Activated T-helper 1 cell treated with anti-CD3 and anti-CD28 coated beads, Interleukin-12 subunit alpha, Interleukin-12 subunit beta, Interleukin-2, Interleukin-4 antibody, amounts not matched to agents 30 ng/mL and 10 ng/mL and 1 ng/mL, durations not matched to agents 14 hours and 24 hours and 36 hours (primary cell): Measurements from ENCODE around the gene LDLRAD3. TPM values are rescaled to one million over a fixed set of nuclear protein-coding genes. Genes with fewer than 3 reads are reported as not detected.
"Not testable (repeated sequence)": the region's sequence is repeated elsewhere in the genome, so short reads cannot be mapped to it uniquely, and the experiment has no call there.

Experiments
- DNase-seq: peaks from one replicate; pipeline ENCODE4 v3.0.0; 2021; ENCODE audit warnings: low spot score
- H3K27ac Mint-ChIP-seq: one replicate; pipeline ENCODE4 v1.8.0; 2021; ENCODE audit warnings: mild to moderate bottlenecking, mixed read lengths
- H3K27me3 Mint-ChIP-seq: one replicate; pipeline ENCODE4 v1.8.0; 2022; ENCODE audit warnings: mild to moderate bottlenecking, moderate library complexity, mixed read lengths; ENCODE audit not compliant: insufficient read depth
- H3K36me3 Mint-ChIP-seq: one replicate; pipeline ENCODE4 v1.8.0; 2021; ENCODE audit warnings: low read depth, mixed read lengths
- H3K4me1 Mint-ChIP-seq: one replicate; pipeline ENCODE4 v1.8.0; 2021; ENCODE audit warnings: low read depth, mixed read lengths
- H3K4me3 Mint-ChIP-seq: one replicate; pipeline ENCODE4 v1.8.0; 2021; ENCODE audit warnings: mild to moderate bottlenecking, moderate library complexity, mixed read lengths
- H3K9me3 Mint-ChIP-seq: one replicate; pipeline ENCODE4 v1.8.0; 2021; ENCODE audit warnings: mixed read lengths
- intact Hi-C: fragments of 100-400 bp; cut with micrococcal nuclease; formaldehyde crosslinking; loops from one replicate; pipeline ENCODE4 v1.15.1; 2024
- total RNA-seq: library from RNA; stranded (reverse); gene quantifications from 2 replicates; pipeline ENCODE4 v1.2.3, GENCODE V29; 2022

LDLRAD3 gene
- total RNA-seq, 1 donor from 2014 or later, result 0.57 TPM

DNA sequence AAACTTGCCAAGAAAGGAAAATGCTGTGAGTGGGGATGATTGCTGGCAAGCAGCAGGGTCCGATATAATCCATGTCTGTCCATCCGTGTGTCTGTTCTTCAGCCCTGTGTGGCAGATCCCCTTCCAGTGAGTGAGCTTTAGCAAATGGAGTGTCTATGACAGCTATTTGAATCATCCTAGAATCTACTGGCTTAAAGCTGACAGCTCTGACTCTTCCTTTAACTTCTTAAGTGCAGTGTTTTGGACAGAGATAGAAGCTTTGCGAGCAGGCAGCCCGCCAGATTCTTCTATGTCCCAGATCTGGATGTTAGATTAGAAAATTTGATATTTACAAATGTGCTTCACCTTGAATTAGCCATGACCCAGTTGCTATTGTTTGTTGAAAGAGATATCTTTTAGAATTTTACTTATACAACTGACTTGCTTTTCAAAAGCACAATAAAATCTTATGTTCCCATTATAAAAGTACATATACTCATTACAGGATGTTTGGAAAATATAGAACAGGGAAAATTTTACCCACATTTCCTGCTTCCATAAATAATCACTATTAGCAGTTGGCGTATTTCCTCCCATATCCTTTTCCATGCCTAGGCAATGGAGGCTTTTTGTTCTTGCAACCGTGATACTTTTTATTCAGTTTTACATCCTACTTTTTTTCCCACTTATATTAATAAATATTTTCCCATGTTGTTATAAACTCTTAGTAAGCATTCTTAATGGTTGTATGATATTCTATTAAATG is 220.8 kb downstream of the LDLRAD3 start:
- no peaks in the 10 kb centered on the region for H3K36me3 Mint-ChIP-seq
- no peak overlapping the region for H3K27ac Mint-ChIP-seq
- H3K4me1 Mint-ChIP-seq, result no peaks in the 10 kb centered on the region
- no peak for DNase-seq
- H3K4me3 Mint-ChIP-seq, result no peak overlapping the region
- peaks cover 3% of the 10 kb centered on the region for H3K27me3 Mint-ChIP-seq
- intact Hi-C loops, result no loop called here
- H3K9me3 Mint-ChIP-seq, result no peaks in the 10 kb centered on the region

DNA sequence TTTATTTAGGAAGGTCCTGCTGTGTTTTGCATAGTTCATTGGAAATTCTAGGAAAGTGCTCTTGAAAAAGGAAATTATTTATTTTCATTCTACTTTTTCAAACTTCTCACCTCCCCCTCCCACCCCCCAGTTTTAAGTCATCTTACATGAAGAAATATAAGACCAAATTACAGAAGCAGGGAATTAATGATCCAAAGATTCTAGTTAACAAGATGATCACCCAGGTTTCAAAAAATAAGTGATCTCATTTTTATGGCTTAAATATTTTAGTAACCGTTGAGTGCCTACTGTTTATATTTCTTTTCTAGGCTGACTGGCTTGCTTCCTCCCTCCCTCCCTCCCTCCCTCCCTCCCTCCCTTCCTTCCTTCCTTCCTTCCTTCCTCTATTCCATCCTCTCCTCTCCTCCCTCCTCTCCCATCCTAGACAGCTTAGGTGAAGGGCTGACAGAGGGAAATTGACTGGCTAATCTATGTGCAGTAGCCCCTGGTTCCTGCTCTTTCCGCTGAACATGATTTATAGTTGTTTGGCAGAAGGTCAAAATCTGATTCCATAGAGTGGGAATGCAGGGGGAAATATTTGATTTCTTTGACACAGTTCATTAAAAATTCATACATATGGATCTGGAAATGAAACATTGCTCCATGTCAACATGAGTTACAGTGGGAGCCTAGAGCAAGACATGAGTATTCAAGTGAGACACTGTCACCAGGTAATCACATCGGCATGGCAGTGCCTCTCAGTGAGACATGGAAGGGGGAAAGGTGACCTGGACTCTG is 221.9 kb downstream of the LDLRAD3 start:
- H3K27ac Mint-ChIP-seq, result no peak overlapping the region
- H3K4me1 Mint-ChIP-seq, result no peaks in the 10 kb centered on the region
- no peak overlapping the region for H3K4me3 Mint-ChIP-seq
- H3K36me3 Mint-ChIP-seq, result no peaks in the 10 kb centered on the region
- intact Hi-C loops, result no loop called here
- no peaks in the 10 kb centered on the region for H3K9me3 Mint-ChIP-seq
- peaks cover 3% of the 10 kb centered on the region for H3K27me3 Mint-ChIP-seq
- DNase-seq, result no peak

DNA sequence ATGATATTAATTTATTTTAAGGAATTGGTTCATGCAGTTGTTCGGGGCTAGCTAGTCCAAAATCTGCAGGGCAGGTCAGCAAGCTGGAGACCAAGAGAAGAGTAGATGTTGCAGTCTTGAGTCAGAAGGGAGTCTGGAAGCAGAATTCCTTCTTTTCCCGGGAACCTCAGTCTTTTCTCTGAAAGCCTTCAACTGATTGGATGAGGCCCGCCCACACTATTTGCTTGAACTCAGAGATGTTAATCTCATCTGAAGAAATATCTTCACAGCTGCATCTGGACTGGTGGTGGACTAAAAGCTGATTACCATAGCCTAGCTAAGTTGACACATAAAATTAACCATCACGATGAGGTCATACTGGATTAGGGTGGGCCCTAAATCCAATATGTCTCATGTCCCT is 223.2 kb downstream of the LDLRAD3 start:
- intact Hi-C loops, result no loop called here
- Mint-ChIP-seq H3K36me3 (no peaks in the 10 kb centered on the region), H3K27ac (no peak overlapping the region), H3K9me3 (no peaks in the 10 kb centered on the region), H3K4me3 (no peak overlapping the region), H3K4me1 (no peaks in the 10 kb centered on the region), H3K27me3 (peaks cover 7% of the 10 kb centered on the region)
- no peak for DNase-seq

DNA sequence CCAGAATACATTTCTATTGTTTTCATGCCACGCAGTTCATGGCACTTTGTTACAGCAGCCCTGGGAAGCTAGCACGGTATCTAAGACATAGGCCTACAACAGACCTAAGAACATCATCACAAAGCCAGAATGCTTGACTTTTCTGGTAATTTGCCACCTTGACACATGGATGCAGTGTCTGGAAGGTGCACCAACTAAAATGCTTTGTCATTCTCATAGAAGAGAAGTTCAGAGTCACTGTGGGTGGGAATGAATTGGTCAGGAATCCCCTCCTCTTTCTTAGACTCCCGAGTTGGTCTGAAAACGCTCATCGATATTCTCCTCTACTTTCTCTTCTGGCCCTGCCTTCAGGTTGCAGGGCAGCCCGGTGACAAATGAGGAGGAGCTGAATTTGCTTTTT is 223.9 kb downstream of the LDLRAD3 start:
- Mint-ChIP-seq H3K9me3 (no peaks in the 10 kb centered on the region), H3K4me3 (no peak overlapping the region), H3K27ac (no peak overlapping the region), H3K4me1 (no peaks in the 10 kb centered on the region), H3K27me3 (peaks cover 9% of the 10 kb centered on the region), H3K36me3 (no peaks in the 10 kb centered on the region)
- DNase-seq, result no peak
- intact Hi-C loops, result no loop called here

DNA sequence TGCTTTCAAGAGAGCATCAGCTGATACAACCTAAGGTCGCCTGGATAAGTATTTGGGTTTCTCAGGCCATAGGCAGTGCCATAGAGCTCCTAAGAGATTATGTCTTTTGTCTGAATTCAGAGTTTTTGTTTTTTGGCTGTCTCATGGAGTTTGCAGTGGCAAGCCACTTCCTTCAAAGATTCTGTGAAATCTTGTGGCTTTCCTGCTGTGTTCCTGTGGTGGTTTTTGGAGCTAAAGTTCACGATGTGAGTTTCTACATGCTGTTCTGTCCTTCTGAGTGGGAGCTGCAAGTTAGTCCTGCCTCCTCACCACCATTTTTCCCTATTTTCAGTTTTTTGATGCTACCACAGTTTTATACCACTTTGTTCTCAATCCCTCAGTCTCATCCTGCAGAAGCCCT is 234.0 kb downstream of the LDLRAD3 start:
- Mint-ChIP-seq H3K36me3 (no peaks in the 10 kb centered on the region), H3K4me3 (no peak overlapping the region), H3K27me3 (peaks cover 25% of the 10 kb centered on the region), H3K4me1 (peaks cover 11% of the 10 kb centered on the region), H3K27ac (no peak overlapping the region), H3K9me3 (no peaks in the 10 kb centered on the region)
- intact Hi-C loops, result no loop called here
- no peak for DNase-seq

DNA sequence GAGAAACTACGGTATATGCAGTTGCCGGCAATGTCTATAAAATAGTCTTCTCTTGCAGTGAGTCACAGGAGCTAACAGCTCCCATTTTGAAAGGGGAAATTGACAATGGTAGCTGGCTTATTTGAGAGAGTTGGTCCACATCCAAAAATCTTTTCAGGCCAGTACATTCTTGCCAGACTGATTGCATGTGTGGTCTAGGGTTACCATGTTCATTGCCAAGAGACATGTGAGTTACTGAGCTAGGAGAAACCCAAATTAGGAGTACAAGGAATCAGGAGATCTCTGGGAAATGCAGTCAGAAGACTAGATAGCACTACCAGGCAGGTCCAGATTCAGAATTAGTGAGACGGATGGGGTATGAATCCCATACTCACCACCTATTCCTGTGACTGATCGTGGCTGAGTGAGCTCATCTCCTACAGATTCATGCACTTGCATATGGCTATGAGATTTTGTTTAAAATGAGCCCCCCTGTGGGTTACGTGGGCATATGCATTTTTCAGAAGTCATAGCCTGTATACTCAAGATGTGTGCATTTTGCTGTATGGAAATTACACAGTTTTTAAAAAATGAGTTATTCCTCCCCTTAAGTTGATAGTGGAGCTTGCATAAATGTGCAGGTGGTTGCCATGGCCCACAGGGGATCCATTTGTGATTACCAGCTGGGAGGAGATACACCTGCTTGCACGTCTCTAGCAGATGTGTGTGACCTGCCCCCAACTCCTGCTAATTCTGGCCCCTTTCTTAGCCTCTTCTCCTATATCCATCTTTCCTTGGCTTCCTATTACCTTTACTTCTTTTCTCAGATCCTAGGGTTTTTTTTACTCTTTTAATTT is 242.7 kb downstream of the LDLRAD3 start:
- H3K4me1 Mint-ChIP-seq, result no peaks in the 10 kb centered on the region
- no peak for DNase-seq
- H3K4me3 Mint-ChIP-seq, result no peak overlapping the region
- H3K9me3 Mint-ChIP-seq, result no peaks in the 10 kb centered on the region
- peaks cover 8% of the 10 kb centered on the region for H3K27me3 Mint-ChIP-seq
- no peaks in the 10 kb centered on the region for H3K36me3 Mint-ChIP-seq
- H3K27ac Mint-ChIP-seq, result no peak overlapping the region
- intact Hi-C loops, result no loop called here

DNA sequence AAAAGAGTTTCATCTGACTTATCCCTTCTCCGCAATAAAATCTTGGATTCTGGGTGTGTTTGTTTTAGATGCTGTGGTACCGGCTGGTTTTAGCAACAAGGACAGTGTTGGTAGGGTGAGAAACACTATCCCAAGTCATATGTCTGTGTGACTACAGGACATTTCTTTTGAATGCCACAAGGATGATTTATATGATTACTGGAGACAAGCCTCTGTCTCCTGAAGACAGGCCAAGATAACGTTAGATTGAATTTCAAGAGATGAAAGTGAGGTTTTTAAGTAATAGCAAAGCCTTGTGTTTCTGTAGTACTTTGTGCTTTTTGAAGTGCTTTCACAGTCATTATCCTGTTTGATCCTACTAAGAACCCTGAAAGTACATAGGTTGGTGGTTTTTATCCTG is 243.8 kb downstream of the LDLRAD3 start:
- DNase-seq, result no peak
- H3K27me3 Mint-ChIP-seq, result peaks cover 6% of the 10 kb centered on the region
- no peaks in the 10 kb centered on the region for H3K36me3 Mint-ChIP-seq
- H3K4me1 Mint-ChIP-seq, result no peaks in the 10 kb centered on the region
- no peak overlapping the region for H3K27ac Mint-ChIP-seq
- intact Hi-C loops, result no loop called here
- no peaks in the 10 kb centered on the region for H3K9me3 Mint-ChIP-seq
- no peak overlapping the region for H3K4me3 Mint-ChIP-seq

DNA sequence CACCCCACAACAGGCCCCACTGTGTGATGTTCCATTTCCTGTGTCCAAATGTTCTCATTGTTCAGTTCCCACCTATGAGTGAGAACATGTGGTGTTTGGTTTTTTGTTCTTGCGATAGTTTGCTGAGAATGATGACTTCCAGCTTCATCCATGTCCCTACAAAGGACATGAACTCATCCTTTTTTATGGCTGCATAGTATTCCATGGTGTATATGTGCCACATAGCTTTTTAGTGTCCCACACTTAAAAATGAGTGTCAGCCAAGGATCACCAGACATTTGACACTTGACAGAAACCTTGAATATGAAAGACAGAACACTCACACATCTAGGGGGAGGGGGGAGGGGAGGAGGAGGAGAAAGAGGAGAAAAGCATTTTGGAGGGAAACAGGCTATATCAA is 245.9 kb downstream of the LDLRAD3 start:
- H3K4me3 Mint-ChIP-seq, H3K27me3 Mint-ChIP-seq, H3K36me3 Mint-ChIP-seq, H3K9me3 Mint-ChIP-seq, H3K27ac Mint-ChIP-seq, H3K4me1 Mint-ChIP-seq, intact Hi-C loops, DNase-seq: not testable (repeated sequence)

DNA sequence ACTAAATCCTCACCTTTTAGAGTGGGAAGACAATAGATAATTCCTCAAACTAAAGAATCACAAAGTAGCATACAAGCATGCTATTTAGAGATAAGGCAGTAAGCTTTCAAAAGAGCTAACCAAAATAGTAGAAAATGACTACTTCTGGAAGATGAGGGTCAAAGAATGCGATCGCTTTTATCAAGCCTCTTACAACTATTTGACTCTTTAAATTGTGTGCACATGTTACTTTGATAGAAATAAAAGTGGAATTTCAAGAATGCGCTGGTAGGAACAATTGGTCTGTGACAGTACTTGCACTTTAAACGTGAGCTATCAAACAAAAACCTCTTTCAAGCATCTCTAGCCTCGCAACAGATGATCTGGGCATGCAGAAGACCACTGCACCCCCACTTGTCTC is 248.1 kb downstream of the LDLRAD3 start:
- Mint-ChIP-seq H3K9me3 (no peaks in the 10 kb centered on the region), H3K36me3 (no peaks in the 10 kb centered on the region), H3K27ac (no peak overlapping the region), H3K4me1 (no peaks in the 10 kb centered on the region), H3K4me3 (no peak overlapping the region), H3K27me3 (peaks cover 4% of the 10 kb centered on the region)
- intact Hi-C loops, result no loop called here
- DNase-seq, result no peak

DNA sequence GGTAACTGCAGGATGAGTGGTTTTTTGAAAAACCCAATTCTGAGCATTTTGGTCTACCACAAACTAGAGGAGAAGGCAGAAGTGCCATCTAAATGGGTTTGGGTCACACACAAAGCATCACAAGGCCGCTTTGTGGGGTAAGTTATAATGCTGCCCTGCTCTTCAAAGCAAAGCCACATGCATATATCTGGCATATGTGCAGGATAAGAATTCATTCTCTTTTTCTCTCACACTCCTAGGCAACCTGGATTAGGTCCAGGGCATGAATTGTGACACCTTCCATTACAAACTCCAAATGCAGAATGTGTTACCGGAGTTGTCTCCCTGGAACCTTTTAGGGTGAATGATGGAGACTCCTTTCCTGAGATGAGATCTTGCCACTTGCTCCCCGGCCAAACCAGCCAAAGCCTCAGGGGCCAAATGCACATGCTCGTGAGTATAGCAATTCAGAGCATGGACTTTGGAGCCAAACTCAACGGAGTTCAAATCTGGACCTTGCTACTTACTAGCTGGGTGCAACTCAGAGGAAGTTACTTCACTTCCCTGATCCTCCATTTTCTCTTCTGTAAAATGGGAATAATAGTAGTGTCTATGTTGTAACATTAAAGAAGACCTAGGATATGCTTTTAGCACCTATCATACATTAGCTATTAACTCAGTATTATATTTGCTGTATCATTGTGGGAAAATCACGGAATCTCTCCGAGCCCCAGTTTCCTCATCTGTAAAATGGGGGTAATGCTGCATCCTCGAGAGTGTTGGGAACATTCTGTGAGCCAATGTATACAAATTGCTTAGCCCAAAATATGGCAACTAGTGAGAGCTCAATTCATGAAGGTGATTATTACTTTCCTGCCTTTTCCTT is 248.8 kb downstream of the LDLRAD3 start:
- peaks cover 4% of the 10 kb centered on the region for H3K27me3 Mint-ChIP-seq
- H3K4me1 Mint-ChIP-seq, result no peaks in the 10 kb centered on the region
- H3K9me3 Mint-ChIP-seq, result no peaks in the 10 kb centered on the region

DNA sequence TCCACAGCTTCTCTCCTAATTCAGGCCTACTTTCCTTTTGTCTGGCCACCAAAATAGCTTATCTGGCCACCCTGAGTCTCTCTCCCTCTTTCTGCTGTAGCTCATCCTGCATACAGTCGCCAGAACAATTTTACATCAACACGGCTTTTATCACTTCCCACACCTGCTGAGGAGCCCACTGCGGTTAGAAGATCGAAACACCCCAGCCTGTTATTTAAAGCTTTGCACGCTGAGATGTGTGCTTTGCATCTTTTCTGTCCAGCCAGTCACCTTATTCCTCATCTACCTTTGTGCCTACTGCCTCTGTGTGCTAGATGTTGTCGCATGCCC is 249.4 kb downstream of the LDLRAD3 start:
- H3K36me3 Mint-ChIP-seq, result no peaks in the 10 kb centered on the region
- intact Hi-C loops, result no loop called here
- H3K4me1 Mint-ChIP-seq, result no peaks in the 10 kb centered on the region
- H3K27ac Mint-ChIP-seq, result no peak overlapping the region
- H3K27me3 Mint-ChIP-seq, result peaks cover 4% of the 10 kb centered on the region
- no peak for DNase-seq
- no peaks in the 10 kb centered on the region for H3K9me3 Mint-ChIP-seq
- no peak overlapping the region for H3K4me3 Mint-ChIP-seq

More for the DNA sequence above, 248.8 kb downstream of the LDLRAD3 start:
- intact Hi-C loops, result no loop called here
- no peaks in the 10 kb centered on the region for H3K36me3 Mint-ChIP-seq
- H3K27ac Mint-ChIP-seq, result no peak overlapping the region
- no peak for DNase-seq
- no peak overlapping the region for H3K4me3 Mint-ChIP-seq

DNA sequence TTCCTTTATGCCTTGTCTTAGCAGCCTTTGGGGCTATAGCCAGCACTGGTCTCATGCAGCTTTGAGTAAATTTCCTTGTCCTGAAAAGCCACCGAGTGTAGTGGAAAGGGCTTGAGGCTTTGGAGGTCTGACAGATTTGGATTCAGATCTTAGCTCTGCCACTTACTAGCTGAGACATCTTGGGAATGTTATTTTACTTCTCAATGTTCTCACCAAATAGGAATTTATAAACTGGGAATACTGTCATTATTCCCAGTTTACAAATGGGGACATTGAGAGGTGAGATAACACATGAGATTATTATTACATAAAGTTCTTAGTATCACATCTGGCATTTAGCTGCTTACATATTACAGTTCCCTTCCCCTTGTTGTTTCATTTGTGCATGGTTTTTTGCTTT is 249.9 kb downstream of the LDLRAD3 start:
- peaks cover 4% of the 10 kb centered on the region for H3K27me3 Mint-ChIP-seq
- intact Hi-C loops, result no loop called here
- no peaks in the 10 kb centered on the region for H3K9me3 Mint-ChIP-seq
- H3K4me1 Mint-ChIP-seq, result no peaks in the 10 kb centered on the region
- no peaks in the 10 kb centered on the region for H3K36me3 Mint-ChIP-seq
- no peak overlapping the region for H3K27ac Mint-ChIP-seq
- no peak for DNase-seq
- H3K4me3 Mint-ChIP-seq, result no peak overlapping the region
